H1 (cell line): ENCODE results near the gene PCP4.

Source experiments
- CHD2 ChIP-seq: IDR thresholded peaks from 2 replicates; pipeline ENCODE4 v1.6.1; 2012; ENCODE audit warnings: low read length, improper control_type of control experiment
- EZH2 ChIP-seq: fragments of 200-600 bp; sonication (generic); IDR thresholded peaks from 2 replicates; pipeline ENCODE4 v1.7.1; 2012; ENCODE audit warnings: low read depth, mild to moderate bottlenecking, moderate library complexity, low read length, inconsistent platforms; ENCODE audit not compliant: severe bottlenecking
- JUN ChIP-seq: IDR thresholded peaks from 2 replicates; pipeline ENCODE4 v1.6.1; 2011; ENCODE audit warnings: low read depth, mild to moderate bottlenecking, improper control_type of control experiment, low read length
- RBBP5 ChIP-seq: IDR thresholded peaks from 2 replicates; pipeline ENCODE4 v1.7.1; 2012; ENCODE audit warnings: low read depth, mild to moderate bottlenecking, inconsistent platforms, low read length, moderate library complexity, borderline replicate concordance
- SAP30 ChIP-seq: fragments of 300-600 bp; sonication (generic); IDR thresholded peaks from 2 replicates; pipeline ENCODE4 v1.7.1; 2012; ENCODE audit warnings: low read length, moderate library complexity, mild to moderate bottlenecking, inconsistent platforms; ENCODE audit not compliant: insufficient read depth, insufficient replicate concordance
- SP1 ChIP-seq: IDR thresholded peaks from 2 replicates; pipeline ENCODE4 v1.6.1; 2011; ENCODE audit warnings: low read depth, low read length
- SRF ChIP-seq: IDR thresholded peaks from 2 replicates; pipeline ENCODE4 v1.6.1; 2011; ENCODE audit warnings: mild to moderate bottlenecking, low read depth, low read length, moderate library complexity
- TBP ChIP-seq: IDR thresholded peaks from 2 replicates; pipeline ENCODE4 v1.6.1; 2011; ENCODE audit warnings: low read depth, low read length, improper control_type of control experiment
- YY1 ChIP-seq: IDR thresholded peaks from 2 replicates; pipeline ENCODE4 v1.6.1; 2011; ENCODE audit warnings: low read depth, mild to moderate bottlenecking, low read length
- TF ChIP-seq, protein P1 (sequence below), 3 experiments: IDR thresholded peaks; 1 replicate in 2 of 3; 2 replicates in 1 of 3; pipeline versions ENCODE4 v1.5.1 to v1.6.1; 2011; ENCODE audit warnings: low read length in 3 of 3, mild to moderate bottlenecking in 3 of 3, inconsistent platforms in 2 of 3, low read depth in 1 of 3, moderate library complexity in 1 of 3; ENCODE audit not compliant: insufficient read depth in 1 of 3; ENCODE audit errors: control extremely low read depth in 1 of 3

DNA sequence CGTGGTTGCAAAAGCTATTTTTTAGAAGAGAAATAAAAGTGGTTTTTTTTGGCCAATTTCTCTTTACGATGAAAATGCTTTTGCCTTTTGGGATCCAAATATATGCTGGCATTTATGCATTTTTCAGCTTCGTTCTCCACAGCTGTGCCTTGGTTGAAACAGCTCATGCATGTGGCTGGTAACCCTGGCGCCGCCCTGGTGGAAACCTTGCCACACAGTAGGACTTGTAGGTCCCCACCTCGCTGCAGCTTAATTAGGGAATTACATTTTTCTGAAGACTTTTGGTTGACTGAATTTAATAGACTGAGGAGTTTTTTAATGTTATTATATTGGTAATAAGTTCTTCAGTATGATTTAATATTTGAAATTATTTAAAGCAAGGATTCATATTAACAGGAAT lies 12.7 kb upstream of the PCP4 start:
- TF ChIP-seq JUN = no peak
- TF ChIP-seq TBP = no peak
- TF ChIP-seq, protein P1, sequence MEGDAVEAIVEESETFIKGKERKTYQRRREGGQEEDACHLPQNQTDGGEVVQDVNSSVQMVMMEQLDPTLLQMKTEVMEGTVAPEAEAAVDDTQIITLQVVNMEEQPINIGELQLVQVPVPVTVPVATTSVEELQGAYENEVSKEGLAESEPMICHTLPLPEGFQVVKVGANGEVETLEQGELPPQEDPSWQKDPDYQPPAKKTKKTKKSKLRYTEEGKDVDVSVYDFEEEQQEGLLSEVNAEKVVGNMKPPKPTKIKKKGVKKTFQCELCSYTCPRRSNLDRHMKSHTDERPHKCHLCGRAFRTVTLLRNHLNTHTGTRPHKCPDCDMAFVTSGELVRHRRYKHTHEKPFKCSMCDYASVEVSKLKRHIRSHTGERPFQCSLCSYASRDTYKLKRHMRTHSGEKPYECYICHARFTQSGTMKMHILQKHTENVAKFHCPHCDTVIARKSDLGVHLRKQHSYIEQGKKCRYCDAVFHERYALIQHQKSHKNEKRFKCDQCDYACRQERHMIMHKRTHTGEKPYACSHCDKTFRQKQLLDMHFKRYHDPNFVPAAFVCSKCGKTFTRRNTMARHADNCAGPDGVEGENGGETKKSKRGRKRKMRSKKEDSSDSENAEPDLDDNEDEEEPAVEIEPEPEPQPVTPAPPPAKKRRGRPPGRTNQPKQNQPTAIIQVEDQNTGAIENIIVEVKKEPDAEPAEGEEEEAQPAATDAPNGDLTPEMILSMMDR (IDR thresholded peaks at IDR 0.05; ENCODE audit: control extremely low read depth in 1 of 3, insufficient read depth in 1 of 3, low read depth in 1 of 3, low read length in 3 of 3) = peak; percentile 22 to 51 (median 42); a peak in 3 of 4 replicates
- TF ChIP-seq SAP30 = no peak
- TF ChIP-seq SP1 = no peak
- no peak for TF ChIP-seq EZH2
- no peak for TF ChIP-seq CHD2
- TF ChIP-seq SRF = no peak
- TF ChIP-seq RBBP5 = no peak
- no peak for TF ChIP-seq YY1
